ENCODE measurements around the gene CCIN.

CCIN gene

GRCh38 chr9:36207016-36207415 lies 37.8 kb downstream of the CCIN start:
- H3K9me3 ChIP-seq (ENCODE audit: severe bottlenecking): no peaks in the 10 kb centered on the region
- H3K27me3 ChIP-seq (ENCODE audit: insufficient read depth, poor library complexity, severe bottlenecking): no peaks in the 10 kb centered on the region
- no peak overlapping the region for H3K4me3 ChIP-seq (ENCODE audit: severe bottlenecking)
- no peak for TF ChIP-seq CTCF (IDR thresholded peaks at IDR 0.05; ENCODE audit: poor library complexity, severe bottlenecking)
- no peaks in the 10 kb centered on the region for H3K4me1 ChIP-seq (ENCODE audit: insufficient read depth, poor library complexity, severe bottlenecking)
- ATAC-seq (ENCODE audit: low read depth) (no peak), DNase-seq (ENCODE audit: low spot score) (no peak)
- H3K27ac ChIP-seq (ENCODE audit: poor library complexity, severe bottlenecking): no peak overlapping the region
- peaks cover 99% of the 10 kb centered on the region for H3K36me3 ChIP-seq (ENCODE audit: low read depth)

- Histone ChIP-seq H3K9me3 (ENCODE audit: severe bottlenecking) (no peaks in the 10 kb centered on the region), H3K27ac (ENCODE audit: poor library complexity, severe bottlenecking) (no peak overlapping the region), H3K27me3 (ENCODE audit: insufficient read depth, poor library complexity, severe bottlenecking) (no peaks in the 10 kb centered on the region), H3K4me3 (ENCODE audit: severe bottlenecking) (no peak overlapping the region), H3K36me3 (ENCODE audit: low read depth) (peaks cover 97% of the 10 kb centered on the region), H3K4me1 (ENCODE audit: insufficient read depth, poor library complexity, severe bottlenecking) (no peaks in the 10 kb centered on the region)
- no peak for TF ChIP-seq CTCF (IDR thresholded peaks at IDR 0.05; ENCODE audit: poor library complexity, severe bottlenecking)
- ATAC-seq (ENCODE audit: low read depth) (no peak), DNase-seq (ENCODE audit: low spot score) (no peak)
Measured at GRCh38 chr9:36207546-36208012, 38.4 kb downstream of the CCIN start.

- no peak overlapping the region for H3K27ac ChIP-seq (ENCODE audit: poor library complexity, severe bottlenecking)
- H3K4me3 ChIP-seq (ENCODE audit: severe bottlenecking): no peak overlapping the region
- no peak for TF ChIP-seq CTCF (IDR thresholded peaks at IDR 0.05; ENCODE audit: poor library complexity, severe bottlenecking)
- DNase-seq (ENCODE audit: low spot score) (no peak), ATAC-seq (ENCODE audit: low read depth) (no peak)
- no peaks in the 10 kb centered on the region for H3K27me3 ChIP-seq (ENCODE audit: insufficient read depth, poor library complexity, severe bottlenecking)
- H3K9me3 ChIP-seq (ENCODE audit: severe bottlenecking): no peaks in the 10 kb centered on the region
- H3K4me1 ChIP-seq (ENCODE audit: insufficient read depth, poor library complexity, severe bottlenecking): no peaks in the 10 kb centered on the region
- peaks cover 97% of the 10 kb centered on the region for H3K36me3 ChIP-seq (ENCODE audit: low read depth)
Measured at GRCh38 chr9:36208521-36209253, 39.5 kb downstream of the CCIN start.

- H3K4me3 ChIP-seq (ENCODE audit: severe bottlenecking): no peak overlapping the region
- TF ChIP-seq CTCF (IDR thresholded peaks at IDR 0.05; ENCODE audit: poor library complexity, severe bottlenecking): no peak
- H3K4me1 ChIP-seq (ENCODE audit: insufficient read depth, poor library complexity, severe bottlenecking): no peaks in the 10 kb centered on the region
- no peak overlapping the region for H3K27ac ChIP-seq (ENCODE audit: poor library complexity, severe bottlenecking)
- H3K9me3 ChIP-seq (ENCODE audit: severe bottlenecking): no peaks in the 10 kb centered on the region
- peaks cover 98% of the 10 kb centered on the region for H3K36me3 ChIP-seq (ENCODE audit: low read depth)
- ATAC-seq (ENCODE audit: low read depth) (no peak), DNase-seq (ENCODE audit: low spot score) (no peak)
- H3K27me3 ChIP-seq (ENCODE audit: insufficient read depth, poor library complexity, severe bottlenecking): no peaks in the 10 kb centered on the region
Measured at GRCh38 chr9:36210722-36211121, 41.5 kb downstream of the CCIN start.

GRCh38 chr9:36211510-36211909 lies 42.3 kb downstream of the CCIN start:
- H3K36me3 ChIP-seq (ENCODE audit: low read depth): peaks cover 96% of the 10 kb centered on the region
- no peak overlapping the region for H3K27ac ChIP-seq (ENCODE audit: poor library complexity, severe bottlenecking)
- no peaks in the 10 kb centered on the region for H3K4me1 ChIP-seq (ENCODE audit: insufficient read depth, poor library complexity, severe bottlenecking)
- ATAC-seq (ENCODE audit: low read depth) (no peak), DNase-seq (ENCODE audit: low spot score) (no peak)
- no peak overlapping the region for H3K4me3 ChIP-seq (ENCODE audit: severe bottlenecking)
- no peaks in the 10 kb centered on the region for H3K27me3 ChIP-seq (ENCODE audit: insufficient read depth, poor library complexity, severe bottlenecking)
- H3K9me3 ChIP-seq (ENCODE audit: severe bottlenecking): no peaks in the 10 kb centered on the region
- TF ChIP-seq CTCF (IDR thresholded peaks at IDR 0.05; ENCODE audit: poor library complexity, severe bottlenecking): no peak

Data from RWPE2 (cell line).